DMS 273 (cell line): ENCODE results near the gene BARHL1.
A peak's percentile ranks its signal among the peaks of the same experiment; 100 is the strongest.

Source experiments
- DNase-seq: peaks from one replicate; lab custom pipeline; 2025; ENCODE audit not compliant: unreplicated experiment; lab: John Stamatoyannopoulos, UW

The BARHL1 gene

GRCh38 chr9:132610661-132611060, 28.3 kb downstream of the BARHL1 start:
- no peak for DNase-seq

- DNase-seq, result no peak
Observed at GRCh38 chr9:132614324-132614723, 31.9 kb downstream of the BARHL1 start.

GRCh38 chr9:132615774-132616173, 33.4 kb downstream of the BARHL1 start:
- no peak for DNase-seq

- DNase-seq, result no peak
Observed at GRCh38 chr9:132616725-132617124, 34.3 kb downstream of the BARHL1 start.

- DNase-seq, result no peak
Observed at GRCh38 chr9:132622159-132622558, 39.8 kb downstream of the BARHL1 start.

GRCh38 chr9:132626285-132626684, 43.9 kb downstream of the BARHL1 start:
- DNase-seq, result no peak

GRCh38 chr9:132627106-132627505, 44.7 kb downstream of the BARHL1 start:
- no peak for DNase-seq

- DNase-seq, result no peak
Observed at GRCh38 chr9:132627594-132627993, 45.2 kb downstream of the BARHL1 start.

- DNase-seq, result no peak
Observed at GRCh38 chr9:132628746-132629145, 46.3 kb downstream of the BARHL1 start.

- DNase-seq, result no peak
Observed at GRCh38 chr9:132630116-132630515, 47.7 kb downstream of the BARHL1 start.

- DNase-seq, result no peak
Observed at GRCh38 chr9:132630811-132631210, 48.4 kb downstream of the BARHL1 start.

- no peak for DNase-seq
Observed at GRCh38 chr9:132631280-132631679, 48.9 kb downstream of the BARHL1 start.

- no peak for DNase-seq
Observed at GRCh38 chr9:132631685-132632084, 49.3 kb downstream of the BARHL1 start.

GRCh38 chr9:132632413-132633129, 50.2 kb downstream of the BARHL1 start:
- no peak for DNase-seq

GRCh38 chr9:132634327-132634726, 51.9 kb downstream of the BARHL1 start:
- DNase-seq, result no peak

GRCh38 chr9:132637351-132637750, 54.9 kb downstream of the BARHL1 start:
- peak; percentile 15 for DNase-seq

GRCh38 chr9:132637801-132638200, 55.4 kb downstream of the BARHL1 start:
- DNase-seq, result no peak

- no peak for DNase-seq
Observed at GRCh38 chr9:132638240-132638639, 55.8 kb downstream of the BARHL1 start.

- no peak for DNase-seq
Observed at GRCh38 chr9:132639322-132639721, 56.9 kb downstream of the BARHL1 start.
